Measurements from ENCODE around the gene HLA-DOA.
A peak's percentile ranks its signal among the peaks of the same experiment; 100 is the strongest.

HLA-DOA gene

GRCh38 chr6:32975886-32976285 is 33.5 kb downstream of the HLA-DOA start:
- Histone ChIP-seq H3K27me3 (ENCODE audit: control insufficient read depth in 1 of 2, insufficient read depth in 2 of 2, low read length in 2 of 2) (no peaks in the 10 kb centered on the region), H3K9me3 (ENCODE audit: low read length) (no peaks in the 10 kb centered on the region), H3K36me3 (ENCODE audit: insufficient read depth, low read length) (peaks cover 74% of the 10 kb centered on the region), H3K9ac (ENCODE audit: low read length) (no peak overlapping the region), H3K4me1 (ENCODE audit: insufficient read depth, low read length) (peaks cover 31% of the 10 kb centered on the region), H3K4me3 (ENCODE audit: low read depth in 1 of 2, low read length in 2 of 2) (no peak overlapping the region), H3K27ac (ENCODE audit: low read depth, low read length) (no peak overlapping the region)

GRCh38 chr6:32974541-32975308 is 34.7 kb downstream of the HLA-DOA start:
- Histone ChIP-seq H3K4me1 (ENCODE audit: insufficient read depth, low read length) (peaks cover 31% of the 10 kb centered on the region), H3K27me3 (ENCODE audit: control insufficient read depth in 1 of 2, insufficient read depth in 2 of 2, low read length in 2 of 2) (no peaks in the 10 kb centered on the region), H3K27ac (ENCODE audit: low read depth, low read length) (peak overlapping the region; percentile 48), H3K9me3 (ENCODE audit: low read length) (no peaks in the 10 kb centered on the region), H3K36me3 (ENCODE audit: insufficient read depth, low read length) (peaks cover 63% of the 10 kb centered on the region), H3K9ac (ENCODE audit: low read length) (peak overlapping the region; percentile 62), H3K4me3 (ENCODE audit: low read depth in 1 of 2, low read length in 2 of 2) (peak overlapping the region; percentile 82 to 83)

GRCh38 chr6:32974016-32974333 is 35.4 kb downstream of the HLA-DOA start:
- H3K4me1 ChIP-seq (ENCODE audit: insufficient read depth, low read length): peaks cover 31% of the 10 kb centered on the region
- no peaks in the 10 kb centered on the region for H3K9me3 ChIP-seq (ENCODE audit: low read length)
- peak overlapping the region; percentile 48 for H3K27ac ChIP-seq (ENCODE audit: low read depth, low read length)
- H3K4me3 ChIP-seq (ENCODE audit: low read depth in 1 of 2, low read length in 2 of 2): peak overlapping the region; percentile 82 to 83
- H3K27me3 ChIP-seq (ENCODE audit: control insufficient read depth in 1 of 2, insufficient read depth in 2 of 2, low read length in 2 of 2): no peaks in the 10 kb centered on the region
- peak overlapping the region; percentile 69 for H3K9ac ChIP-seq (ENCODE audit: low read length)
- H3K36me3 ChIP-seq (ENCODE audit: insufficient read depth, low read length): peaks cover 55% of the 10 kb centered on the region

- peak overlapping the region; percentile 82 to 83 for H3K4me3 ChIP-seq (ENCODE audit: low read depth in 1 of 2, low read length in 2 of 2)
- no peaks in the 10 kb centered on the region for H3K9me3 ChIP-seq (ENCODE audit: low read length)
- H3K4me1 ChIP-seq (ENCODE audit: insufficient read depth, low read length): peaks cover 25% of the 10 kb centered on the region
- H3K9ac ChIP-seq (ENCODE audit: low read length): peak overlapping the region; percentile 69
- peaks cover 49% of the 10 kb centered on the region for H3K36me3 ChIP-seq (ENCODE audit: insufficient read depth, low read length)
- H3K27ac ChIP-seq (ENCODE audit: low read depth, low read length): peak overlapping the region; percentile 82
- H3K27me3 ChIP-seq (ENCODE audit: control insufficient read depth in 1 of 2, insufficient read depth in 2 of 2, low read length in 2 of 2): no peaks in the 10 kb centered on the region
Measured at GRCh38 chr6:32973144-32974015, 36.0 kb downstream of the HLA-DOA start.

- H3K9ac ChIP-seq (ENCODE audit: low read length): peak overlapping the region; percentile 69
- peaks cover 42% of the 10 kb centered on the region for H3K36me3 ChIP-seq (ENCODE audit: insufficient read depth, low read length)
- no peaks in the 10 kb centered on the region for H3K27me3 ChIP-seq (ENCODE audit: control insufficient read depth in 1 of 2, insufficient read depth in 2 of 2, low read length in 2 of 2)
- peaks cover 27% of the 10 kb centered on the region for H3K4me1 ChIP-seq (ENCODE audit: insufficient read depth, low read length)
- H3K27ac ChIP-seq (ENCODE audit: low read depth, low read length): peak overlapping the region; percentile 82
- H3K9me3 ChIP-seq (ENCODE audit: low read length): no peaks in the 10 kb centered on the region
- peak overlapping the region; percentile 82 to 83 for H3K4me3 ChIP-seq (ENCODE audit: low read depth in 1 of 2, low read length in 2 of 2)
Measured at GRCh38 chr6:32972353-32973143, 36.8 kb downstream of the HLA-DOA start.

- peaks cover 34% of the 10 kb centered on the region for H3K36me3 ChIP-seq (ENCODE audit: insufficient read depth, low read length)
- H3K4me3 ChIP-seq (ENCODE audit: low read depth in 1 of 2, low read length in 2 of 2): peak overlapping the region; percentile 82 to 99
- H3K9ac ChIP-seq (ENCODE audit: low read length): peak overlapping the region; percentile 100
- H3K27me3 ChIP-seq (ENCODE audit: control insufficient read depth in 1 of 2, insufficient read depth in 2 of 2, low read length in 2 of 2): no peaks in the 10 kb centered on the region
- peak overlapping the region; percentile 100 for H3K27ac ChIP-seq (ENCODE audit: low read depth, low read length)
- no peaks in the 10 kb centered on the region for H3K9me3 ChIP-seq (ENCODE audit: low read length)
- H3K4me1 ChIP-seq (ENCODE audit: insufficient read depth, low read length): peaks cover 35% of the 10 kb centered on the region
Measured at GRCh38 chr6:32971581-32972352, 37.6 kb downstream of the HLA-DOA start.

- Histone ChIP-seq H3K27ac (ENCODE audit: low read depth, low read length) (peak overlapping the region; percentile 100), H3K36me3 (ENCODE audit: insufficient read depth, low read length) (peaks cover 28% of the 10 kb centered on the region), H3K4me1 (ENCODE audit: insufficient read depth, low read length) (peaks cover 34% of the 10 kb centered on the region), H3K9ac (ENCODE audit: low read length) (peak overlapping the region; percentile 100), H3K9me3 (ENCODE audit: low read length) (no peaks in the 10 kb centered on the region), H3K27me3 (ENCODE audit: control insufficient read depth in 1 of 2, insufficient read depth in 2 of 2, low read length in 2 of 2) (no peaks in the 10 kb centered on the region), H3K4me3 (ENCODE audit: low read depth in 1 of 2, low read length in 2 of 2) (peak overlapping the region; percentile 80 to 99)
Measured at GRCh38 chr6:32971242-32971580, 38.2 kb downstream of the HLA-DOA start.

GRCh38 chr6:32970413-32971241 is 38.8 kb downstream of the HLA-DOA start:
- Histone ChIP-seq H3K27me3 (ENCODE audit: control insufficient read depth in 1 of 2, insufficient read depth in 2 of 2, low read length in 2 of 2) (no peaks in the 10 kb centered on the region), H3K36me3 (ENCODE audit: insufficient read depth, low read length) (peaks cover 22% of the 10 kb centered on the region), H3K9ac (ENCODE audit: low read length) (peak overlapping the region; percentile 100), H3K9me3 (ENCODE audit: low read length) (no peaks in the 10 kb centered on the region), H3K27ac (ENCODE audit: low read depth, low read length) (peak overlapping the region; percentile 100), H3K4me3 (ENCODE audit: low read depth in 1 of 2, low read length in 2 of 2) (peak overlapping the region; percentile 84 to 99), H3K4me1 (ENCODE audit: insufficient read depth, low read length) (peaks cover 29% of the 10 kb centered on the region)

GRCh38 chr6:32969685-32970412 is 39.5 kb downstream of the HLA-DOA start:
- Histone ChIP-seq H3K9me3 (ENCODE audit: low read length) (no peaks in the 10 kb centered on the region), H3K27me3 (ENCODE audit: control insufficient read depth in 1 of 2, insufficient read depth in 2 of 2, low read length in 2 of 2) (no peaks in the 10 kb centered on the region), H3K9ac (ENCODE audit: low read length) (peak overlapping the region; percentile 97), H3K27ac (ENCODE audit: low read depth, low read length) (peak overlapping the region; percentile 100), H3K4me3 (ENCODE audit: low read depth in 1 of 2, low read length in 2 of 2) (peak overlapping the region; percentile 84 to 98), H3K4me1 (ENCODE audit: insufficient read depth, low read length) (peaks cover 21% of the 10 kb centered on the region), H3K36me3 (ENCODE audit: insufficient read depth, low read length) (peaks cover 15% of the 10 kb centered on the region)

Data from muscle layer of colon (tissue), 2 donors.